Nephron progenitor cell (in vitro differentiated cells): ENCODE data around the gene CDK8.

Experiments used
- DNase-seq: peaks from one replicate; pipeline ENCODE4 v3.0.0; 2021
- H3K27ac Mint-ChIP-seq: 2 replicates; pipeline ENCODE4 v1.8.0; 2021; ENCODE audit warnings: mild to moderate bottlenecking, moderate library complexity, mixed read lengths
- H3K27me3 Mint-ChIP-seq: 2 replicates; pipeline ENCODE4 v1.8.0; 2021; ENCODE audit warnings: mild to moderate bottlenecking, low read depth, mixed read lengths; ENCODE audit not compliant: poor library complexity
- H3K36me3 Mint-ChIP-seq: 2 replicates; pipeline ENCODE4 v1.8.0; 2021; ENCODE audit warnings: low read depth, mixed read lengths
- H3K4me1 Mint-ChIP-seq: 2 replicates; pipeline ENCODE4 v1.8.0; 2021; ENCODE audit warnings: mixed read lengths
- H3K4me3 Mint-ChIP-seq: 2 replicates; pipeline ENCODE4 v1.8.0; 2021; ENCODE audit warnings: mild to moderate bottlenecking, moderate library complexity, mixed read lengths
- H3K9me3 Mint-ChIP-seq: 2 replicates; pipeline ENCODE4 v1.8.0; 2021; ENCODE audit warnings: mild to moderate bottlenecking, moderate library complexity, mixed read lengths
- CTCF ChIP-seq: fragments of 200-600 bp; sonication (generic); IDR thresholded peaks from 2 replicates; pipeline ENCODE4 v1.5.0; 2021; ENCODE audit warnings: antibody characterized with exemption

Gene CDK8

GRCh38 chr13:26340807-26341206 is 86.9 kb downstream of the CDK8 start:
- no peak overlapping the region for H3K27ac Mint-ChIP-seq
- no peak for TF ChIP-seq CTCF
- no peak overlapping the region for H3K4me3 Mint-ChIP-seq
- DNase-seq: no peak
- no peaks in the 10 kb centered on the region for H3K4me1 Mint-ChIP-seq
- H3K27me3 Mint-ChIP-seq: no peaks in the 10 kb centered on the region
- H3K9me3 Mint-ChIP-seq: no peaks in the 10 kb centered on the region
- peaks cover 29% of the 10 kb centered on the region for H3K36me3 Mint-ChIP-seq

- Mint-ChIP-seq H3K4me3 (no peak overlapping the region), H3K27me3 (no peaks in the 10 kb centered on the region), H3K27ac (no peak overlapping the region), H3K4me1 (no peaks in the 10 kb centered on the region), H3K36me3 (peaks cover 29% of the 10 kb centered on the region), H3K9me3 (no peaks in the 10 kb centered on the region)
- no peak for DNase-seq
- TF ChIP-seq CTCF: no peak
These were observed 89.0 kb downstream of the CDK8 start for GRCh38 chr13:26342898-26343297.

- Mint-ChIP-seq H3K27me3 (no peaks in the 10 kb centered on the region), H3K9me3 (no peaks in the 10 kb centered on the region), H3K36me3 (peaks cover 30% of the 10 kb centered on the region), H3K4me1 (no peaks in the 10 kb centered on the region), H3K27ac (no peak overlapping the region), H3K4me3 (no peak overlapping the region)
- no peak for DNase-seq
- no peak for TF ChIP-seq CTCF
These were observed 89.9 kb downstream of the CDK8 start for GRCh38 chr13:26343816-26344215.

- Mint-ChIP-seq H3K27me3 (no peaks in the 10 kb centered on the region), H3K27ac (no peak overlapping the region), H3K4me3 (no peak overlapping the region), H3K36me3 (peaks cover 36% of the 10 kb centered on the region), H3K4me1 (no peaks in the 10 kb centered on the region), H3K9me3 (no peaks in the 10 kb centered on the region)
- no peak for TF ChIP-seq CTCF
- DNase-seq: no peak
These were observed 91.1 kb downstream of the CDK8 start for GRCh38 chr13:26344980-26345379.

GRCh38 chr13:26348966-26349365 is 95.0 kb downstream of the CDK8 start:
- DNase-seq: no peak
- H3K27ac Mint-ChIP-seq: no peak overlapping the region
- H3K9me3 Mint-ChIP-seq: no peaks in the 10 kb centered on the region
- no peaks in the 10 kb centered on the region for H3K27me3 Mint-ChIP-seq
- no peaks in the 10 kb centered on the region for H3K4me1 Mint-ChIP-seq
- H3K36me3 Mint-ChIP-seq: peaks cover 43% of the 10 kb centered on the region
- TF ChIP-seq CTCF: no peak
- H3K4me3 Mint-ChIP-seq: no peak overlapping the region

GRCh38 chr13:26362261-26362660 is 108.3 kb downstream of the CDK8 start:
- no peak for TF ChIP-seq CTCF
- Mint-ChIP-seq H3K27me3 (no peaks in the 10 kb centered on the region), H3K9me3 (no peaks in the 10 kb centered on the region), H3K4me3 (no peak overlapping the region), H3K4me1 (no peaks in the 10 kb centered on the region), H3K27ac (no peak overlapping the region), H3K36me3 (peaks cover 36% of the 10 kb centered on the region)
- no peak for DNase-seq
